GM21423 (cell line): Measurements from ENCODE around the gene IYD.
"Not testable (repeated sequence)": the region's sequence is repeated elsewhere in the genome, so short reads cannot be mapped to it uniquely, and the experiment has no call there.

ENCODE experiments used
- ATAC-seq: cut with Tn5 transposase; IDR thresholded peaks from one replicate; pipeline ENCODE4 v1.9.1; 2021; ENCODE audit warnings: mild to moderate bottlenecking, moderate library complexity; ENCODE audit not compliant: unreplicated experiment

Gene IYD

DNA sequence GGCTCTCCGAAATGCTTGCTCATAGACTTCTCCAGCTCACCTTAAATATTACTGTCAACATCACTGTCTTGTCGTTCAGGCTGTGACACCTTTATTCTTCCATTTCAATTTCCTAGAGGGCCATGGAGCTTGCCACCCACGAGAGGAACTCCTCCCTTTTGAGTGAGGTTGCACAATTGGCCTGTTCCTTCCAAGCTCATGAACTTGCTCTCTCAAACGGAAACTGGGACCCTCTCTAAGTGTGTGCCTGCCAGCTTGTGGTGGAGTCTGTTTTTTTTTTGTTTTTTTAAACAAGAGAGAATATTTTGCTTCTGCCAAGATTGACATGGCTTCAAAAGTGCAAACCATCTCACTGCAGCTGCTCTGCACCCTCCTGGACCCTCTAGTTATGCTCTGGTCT is 19.3 kb upstream of the IYD start:
- ATAC-seq: no peak

DNA sequence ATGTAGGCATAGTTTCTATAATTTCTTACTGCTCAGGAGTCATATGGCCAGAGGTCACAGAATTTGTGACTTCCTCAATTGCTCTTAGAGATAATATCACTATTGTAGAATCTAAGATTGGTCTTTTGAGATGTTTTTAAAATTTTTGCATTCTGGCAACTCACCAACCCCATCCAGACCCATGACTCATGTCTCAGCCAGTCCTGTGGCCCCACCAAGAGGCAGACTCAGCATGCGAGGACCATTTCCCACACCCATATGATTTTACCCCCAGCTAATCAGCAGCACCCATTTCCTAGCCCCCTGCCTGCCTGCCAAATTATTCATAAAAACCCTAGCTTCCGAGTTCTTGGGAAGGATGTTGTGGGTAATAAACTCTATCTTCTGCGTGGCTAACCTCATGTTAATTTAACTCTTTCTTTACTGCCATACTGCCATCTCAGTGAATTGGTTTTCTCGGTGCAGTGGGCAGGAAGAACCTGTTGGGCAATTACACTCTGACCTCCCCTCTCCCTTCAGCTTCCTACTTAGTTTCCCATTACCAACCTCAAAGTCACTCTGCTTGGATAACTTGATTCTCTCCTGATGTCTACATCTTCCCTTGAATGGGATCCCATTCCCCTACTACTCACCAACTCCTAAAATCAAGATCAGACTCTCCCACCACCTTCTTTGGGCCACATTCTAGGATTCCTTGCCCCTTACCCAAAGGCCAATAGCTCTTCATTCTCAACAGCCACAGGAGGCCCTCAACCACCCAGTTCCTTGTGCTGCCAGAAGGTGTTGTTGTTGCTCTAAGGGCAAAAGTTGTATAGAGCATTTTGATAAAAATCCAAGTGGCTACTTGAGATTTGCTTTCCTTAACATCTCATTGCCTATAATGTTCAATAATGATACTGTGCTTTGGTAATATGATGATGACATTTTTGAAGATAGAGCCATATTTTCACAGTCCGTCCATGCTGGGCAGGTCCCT is 16.2 kb upstream of the IYD start:
- no peak for ATAC-seq

DNA sequence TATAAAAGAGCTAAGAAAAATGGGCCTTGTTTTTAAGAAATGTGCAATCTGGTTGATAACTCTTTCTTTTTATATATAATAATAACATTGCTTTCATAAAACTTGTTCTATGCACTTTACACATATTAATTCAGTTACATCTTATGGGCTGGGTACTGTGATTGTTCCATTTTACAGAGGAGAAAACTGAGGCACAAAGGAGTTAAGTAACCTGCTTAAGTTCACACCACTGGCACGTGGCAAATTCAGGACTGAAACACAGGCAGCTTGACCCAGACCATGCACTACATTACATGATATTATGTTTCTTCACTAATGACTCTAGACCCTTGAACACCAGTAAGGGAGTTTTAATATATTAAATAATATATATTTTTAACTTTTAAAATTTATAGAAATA is 15.4 kb upstream of the IYD start:
- ATAC-seq: no peak

DNA sequence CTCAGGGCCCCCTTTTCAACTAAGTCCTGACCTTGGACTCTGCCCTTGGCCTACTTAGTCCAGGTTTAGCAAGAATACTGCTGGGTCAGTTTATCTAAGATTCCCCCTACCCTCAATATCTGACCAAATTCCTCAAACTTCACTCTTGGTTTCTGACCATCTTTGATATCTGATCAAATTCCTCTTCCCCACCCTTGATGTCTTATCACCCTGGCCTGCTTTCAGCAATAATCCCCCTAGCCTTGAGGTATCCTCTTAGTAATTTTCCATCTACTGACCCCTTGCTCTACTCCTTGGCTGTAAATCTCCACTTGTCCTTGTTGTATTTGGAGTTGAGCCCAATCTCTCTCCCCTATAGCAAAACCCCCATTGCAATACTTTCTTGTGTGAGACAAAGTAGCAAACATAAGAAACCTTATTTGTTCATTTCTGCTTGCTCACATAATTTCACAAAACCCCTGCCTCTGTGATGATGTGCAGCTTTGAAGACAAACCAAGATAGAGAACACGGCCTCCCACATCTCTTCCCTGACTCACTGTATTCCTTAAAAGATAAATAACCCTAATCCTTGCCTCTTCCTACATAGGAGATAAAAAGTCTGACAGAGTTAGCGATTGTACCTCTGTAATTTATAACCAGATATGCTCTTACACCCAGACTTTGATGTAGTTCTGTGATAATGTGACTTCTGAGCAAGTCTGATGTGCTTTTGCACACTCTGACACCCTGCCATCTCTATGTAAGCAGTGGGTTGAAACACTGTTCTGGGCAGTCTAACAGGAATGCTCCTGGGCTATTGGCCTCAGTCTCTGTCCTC is 13.8 kb upstream of the IYD start:
- no peak for ATAC-seq

DNA sequence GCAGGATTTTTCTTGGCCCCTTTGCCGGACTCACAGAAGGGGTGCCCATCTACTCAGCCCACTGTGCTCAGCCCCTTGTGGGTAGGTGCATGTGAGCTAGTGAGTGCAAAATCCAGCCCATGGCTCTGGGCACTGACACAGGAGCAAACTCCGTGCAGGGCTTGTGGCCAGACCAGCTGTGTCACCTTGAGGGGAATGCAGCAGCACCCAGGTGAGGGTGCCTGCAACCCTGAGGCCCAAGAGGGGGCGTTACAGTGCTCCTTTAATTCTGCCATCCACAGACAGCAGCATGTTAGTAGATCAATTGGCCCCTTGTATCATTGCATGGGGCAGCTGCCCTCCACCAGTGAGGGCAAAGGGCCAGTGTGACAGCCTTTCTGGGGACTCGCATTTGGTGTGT is 12.9 kb upstream of the IYD start:
- ATAC-seq: no peak

DNA sequence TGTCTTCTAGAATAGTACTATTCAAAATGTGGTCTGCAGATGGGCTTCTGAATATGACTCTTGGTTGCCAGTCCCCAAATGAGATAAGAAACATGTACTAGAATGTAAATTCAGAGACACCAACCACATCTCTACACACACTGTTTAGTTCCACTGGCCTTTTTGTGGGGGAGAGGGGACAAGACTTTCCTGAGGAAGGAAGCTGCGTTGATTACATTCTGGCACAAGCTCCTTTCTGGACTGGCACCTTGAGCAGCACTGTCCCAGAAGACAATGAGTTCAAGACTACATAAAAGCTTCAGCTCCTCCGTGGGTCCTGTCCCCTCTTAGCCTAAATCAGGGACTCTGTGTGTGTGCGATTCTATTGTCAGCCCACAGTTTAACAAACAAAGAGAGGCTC is 6.9 kb upstream of the IYD start:
- ATAC-seq: no peak

DNA sequence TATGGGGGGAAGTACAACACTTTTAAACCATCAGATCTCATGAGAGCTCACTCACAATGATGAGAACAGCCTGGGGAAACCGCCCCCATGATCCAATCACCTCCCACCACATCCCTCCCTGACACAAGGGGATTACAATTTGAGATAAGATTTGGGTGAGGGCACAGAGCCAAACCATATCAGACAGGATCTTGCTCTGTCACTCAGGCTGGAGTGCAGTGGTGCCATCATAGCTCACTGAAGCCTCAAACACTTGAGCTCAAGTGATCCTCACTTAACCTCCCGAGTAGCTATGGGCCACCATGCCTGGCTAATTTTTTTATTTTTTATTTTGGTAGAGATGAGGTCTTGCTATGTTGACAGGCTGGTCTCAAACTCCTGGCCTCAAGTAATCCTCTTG is 5.1 kb upstream of the IYD start:
- ATAC-seq: no peak

DNA sequence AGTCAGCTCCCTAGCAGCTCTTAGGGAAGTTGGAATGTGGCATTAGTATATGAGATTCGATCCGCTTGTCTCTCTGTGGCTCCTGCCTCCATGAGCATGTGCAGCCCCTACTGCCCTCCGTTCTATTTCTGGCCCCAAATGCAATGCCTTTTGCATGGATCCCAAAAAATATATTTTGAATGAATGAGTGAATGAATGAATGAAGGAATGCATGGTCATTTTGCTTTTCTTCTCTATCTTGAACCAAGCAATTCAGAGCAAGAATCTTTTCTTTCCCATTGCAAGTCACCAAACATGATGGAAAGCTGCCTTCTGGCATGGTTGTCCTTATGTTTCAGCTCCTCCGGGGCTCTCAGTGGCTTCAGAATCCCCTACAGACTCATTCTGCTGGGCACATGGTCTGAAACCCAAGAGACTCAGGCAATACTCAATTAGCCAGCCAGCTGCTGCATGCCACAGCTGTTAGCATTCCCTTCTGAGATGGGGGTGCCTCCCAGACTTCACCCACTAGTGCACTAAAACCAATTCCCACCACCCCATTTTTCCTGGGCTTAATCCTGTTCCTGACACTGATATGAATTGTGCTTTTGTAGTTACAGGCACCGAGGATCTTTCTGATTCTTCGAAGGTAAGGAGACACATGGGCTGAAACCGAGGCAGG is 2.6 kb upstream of the IYD start:
- ATAC-seq: no peak

DNA sequence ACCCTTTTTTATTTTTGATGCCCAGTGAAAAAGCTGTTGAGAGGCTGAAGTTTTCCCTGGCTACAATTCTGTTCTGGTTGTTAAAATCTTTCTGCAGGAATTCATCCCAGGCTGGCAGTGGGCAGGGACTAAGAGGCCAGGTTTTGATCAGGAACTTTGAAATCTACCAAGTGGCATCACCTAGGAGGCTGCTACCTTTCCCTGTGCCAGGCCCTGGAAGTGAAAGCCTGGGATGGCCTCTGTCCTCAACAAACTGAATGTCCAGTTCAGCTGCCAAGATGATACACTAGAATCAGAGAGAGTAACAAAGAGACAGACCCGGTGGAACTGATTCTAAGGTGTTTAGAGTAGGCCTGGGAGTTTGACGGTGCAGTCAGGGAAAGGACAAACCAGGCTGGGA is 596 bp downstream of the IYD start:
- ATAC-seq: no peak

DNA sequence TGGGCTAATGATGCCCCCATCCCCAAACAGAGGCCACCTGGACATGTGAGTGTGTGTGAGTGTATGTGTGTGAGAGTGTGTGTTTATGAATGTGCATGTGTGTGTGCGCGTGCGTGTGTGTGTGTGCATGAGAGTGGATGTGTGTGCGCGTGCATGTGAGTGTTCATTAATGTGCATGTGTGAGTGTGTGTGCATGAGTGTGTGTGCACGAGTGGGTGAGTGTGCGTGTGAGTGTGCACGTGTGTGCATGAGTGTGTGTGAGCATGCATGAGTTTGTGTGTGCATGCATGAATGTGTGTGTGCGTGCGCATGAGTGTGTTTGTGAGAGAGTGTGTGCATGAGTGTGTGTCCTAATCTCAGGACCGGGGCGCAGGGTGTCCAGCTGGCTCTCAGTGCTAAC is 1.3 kb downstream of the IYD start:
- ATAC-seq: no peak

DNA sequence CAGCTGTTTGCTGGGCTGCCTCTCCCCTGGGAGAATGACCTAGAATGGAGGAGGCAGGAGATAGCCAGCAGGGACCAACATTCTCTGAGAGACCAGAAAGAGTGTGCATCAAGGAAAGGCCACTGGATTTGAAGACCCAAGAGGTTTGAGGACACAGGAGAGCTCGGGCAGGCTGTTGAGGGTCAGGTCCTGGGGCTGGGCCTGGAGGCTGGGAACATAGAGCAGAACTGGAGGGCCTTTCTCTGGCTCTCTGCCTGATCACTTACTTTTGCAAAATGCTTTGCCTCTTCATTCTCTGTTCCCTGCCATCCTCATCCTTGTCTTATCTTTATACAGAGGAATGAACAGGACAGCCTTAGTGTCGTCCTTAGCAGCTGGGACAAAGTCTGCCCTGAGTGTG is 2.5 kb downstream of the IYD start:
- no peak for ATAC-seq

DNA sequence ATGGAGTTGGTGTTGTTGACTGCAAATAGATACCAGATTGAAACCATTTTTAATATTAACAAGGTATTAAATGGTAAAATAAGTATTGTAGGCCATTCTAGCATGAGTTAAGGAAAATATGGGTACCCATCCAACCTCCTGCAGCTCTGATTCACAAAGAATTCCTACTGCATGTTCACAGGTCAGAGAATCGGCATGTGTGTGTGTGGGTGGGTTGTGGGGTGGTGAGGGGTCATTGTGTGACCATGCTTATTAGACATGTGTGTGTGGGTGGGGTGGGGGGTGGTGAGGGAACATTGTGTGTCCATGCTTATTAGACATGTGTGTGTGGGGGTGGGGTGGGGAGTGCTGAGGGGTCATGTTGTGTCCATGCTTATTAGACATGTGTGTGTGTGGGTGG is 3.2 kb downstream of the IYD start:
- no peak for ATAC-seq

DNA sequence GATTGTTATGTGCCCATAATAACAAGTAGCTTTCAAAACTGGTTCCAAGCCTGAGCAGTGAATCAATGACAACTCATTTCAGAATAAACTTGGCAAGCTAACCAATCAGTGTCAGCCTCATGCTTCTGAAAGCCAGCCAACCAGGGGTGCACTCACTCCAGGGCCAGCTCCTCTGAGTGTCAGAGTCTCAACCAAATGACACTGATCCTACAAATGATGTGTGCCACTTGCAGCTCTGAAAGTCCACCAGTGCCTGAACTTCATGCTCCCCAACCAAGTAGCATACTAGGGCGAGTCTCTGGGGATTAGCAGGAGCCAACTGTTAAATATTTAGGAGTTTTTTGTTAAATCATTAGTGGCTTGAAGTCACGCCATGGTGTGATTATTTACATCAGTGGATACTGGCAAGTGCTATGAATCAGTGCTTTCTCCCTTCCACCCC is 4.5 kb downstream of the IYD start:
- no peak for ATAC-seq

DNA sequence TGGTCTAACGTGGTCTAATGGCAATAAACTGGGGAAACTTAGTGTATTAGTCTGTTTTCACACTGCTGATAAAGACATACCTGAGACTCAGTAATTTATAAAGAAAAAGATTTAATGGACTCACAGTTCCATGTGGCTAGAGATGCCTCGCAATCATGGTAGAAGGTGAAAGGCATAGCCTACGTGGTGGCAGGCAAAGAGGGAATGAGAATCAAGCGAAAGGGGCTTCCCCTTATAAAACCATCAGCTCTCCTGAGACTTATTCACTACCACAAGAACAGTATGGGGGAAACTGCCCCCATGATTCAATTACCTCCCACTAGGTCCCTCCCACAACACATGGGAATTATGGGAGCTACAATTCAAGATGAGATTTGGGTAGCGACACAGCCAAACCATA is 5.5 kb downstream of the IYD start:
- ATAC-seq: not testable (repeated sequence)

DNA sequence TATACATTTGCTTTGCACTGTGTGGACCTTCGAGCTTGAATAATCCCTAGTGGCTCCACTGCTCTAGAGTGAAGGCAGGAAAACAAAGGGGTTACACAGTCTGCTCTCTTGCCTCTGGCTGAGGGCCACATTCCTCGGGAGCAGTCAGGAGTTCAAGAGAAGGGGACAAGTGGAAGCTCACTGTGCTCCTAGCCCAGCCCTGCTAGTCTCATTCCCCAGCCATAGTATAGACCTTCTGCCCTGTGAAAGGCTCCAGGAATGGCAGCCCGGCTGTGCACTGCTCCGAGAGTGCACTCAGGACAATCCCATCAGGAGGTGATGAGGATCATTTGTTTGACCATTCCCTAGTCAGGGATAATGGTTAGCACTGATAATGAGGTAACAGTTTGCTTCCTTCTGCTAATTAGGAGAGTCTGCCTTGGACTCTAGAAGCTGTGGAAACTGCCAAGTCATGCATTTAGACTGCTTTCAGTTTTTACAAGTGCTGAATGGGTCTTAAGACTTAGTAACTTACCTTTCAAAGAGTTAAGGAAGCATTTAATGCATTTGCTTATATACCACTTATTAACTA is 8.5 kb downstream of the IYD start:
- no peak for ATAC-seq

DNA sequence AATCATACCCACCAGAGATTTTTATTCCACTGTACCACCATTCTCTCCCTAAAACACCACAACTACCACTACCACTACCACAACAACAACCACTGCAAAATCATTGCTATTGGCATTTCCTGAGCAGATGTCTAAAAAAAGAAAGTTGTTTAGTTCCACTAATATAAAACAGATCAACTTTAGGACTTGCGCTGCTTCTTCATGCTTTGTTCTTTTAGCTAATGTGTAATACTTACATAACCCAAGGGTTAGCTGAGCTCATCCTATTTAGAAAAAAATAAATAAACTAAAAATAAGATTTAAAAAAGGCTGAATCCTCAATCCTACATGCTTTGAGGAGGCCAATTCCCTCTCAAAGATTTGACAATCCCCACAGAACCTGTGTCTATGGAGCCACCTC is 11.4 kb downstream of the IYD start:
- ATAC-seq: no peak

DNA sequence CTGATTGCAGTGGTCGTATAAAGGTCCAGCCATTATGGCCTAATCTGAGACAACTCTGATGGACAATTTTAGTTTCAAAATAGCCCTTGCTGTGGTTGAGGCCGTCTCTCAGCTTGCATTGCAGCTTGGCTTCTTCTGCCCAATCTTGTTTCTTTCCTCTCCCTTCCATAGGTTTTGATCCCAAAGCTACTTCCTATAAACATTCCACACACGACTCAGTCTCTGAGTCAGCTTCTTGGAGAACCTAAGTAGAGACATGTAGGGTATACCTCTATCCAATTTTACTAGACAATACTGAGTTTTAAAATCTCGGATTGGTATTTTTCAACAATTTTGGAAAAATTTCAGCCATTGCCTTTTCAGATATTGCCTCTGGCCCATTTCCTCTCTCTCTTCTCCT is 13.4 kb downstream of the IYD start:
- ATAC-seq: no peak

DNA sequence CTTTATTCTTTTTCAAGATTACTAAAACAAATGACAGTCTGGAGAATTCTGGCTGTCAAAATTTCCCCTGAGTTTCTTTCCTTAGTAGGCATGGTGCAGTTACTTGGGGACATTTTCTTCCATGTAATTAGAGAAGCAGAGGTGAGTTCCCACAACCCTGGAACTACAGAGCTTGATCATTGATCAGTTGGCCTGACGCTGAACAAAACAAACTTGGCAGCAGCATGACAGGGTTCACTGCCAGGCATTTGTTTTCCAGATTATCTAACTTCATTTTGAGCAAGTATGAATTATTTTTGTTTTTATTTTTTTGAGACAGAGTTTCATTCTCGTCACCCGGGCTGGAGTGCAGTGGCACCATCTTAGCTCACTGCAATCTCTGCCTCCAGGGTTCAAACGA is 22.6 kb downstream of the IYD start:
- ATAC-seq: no peak

DNA sequence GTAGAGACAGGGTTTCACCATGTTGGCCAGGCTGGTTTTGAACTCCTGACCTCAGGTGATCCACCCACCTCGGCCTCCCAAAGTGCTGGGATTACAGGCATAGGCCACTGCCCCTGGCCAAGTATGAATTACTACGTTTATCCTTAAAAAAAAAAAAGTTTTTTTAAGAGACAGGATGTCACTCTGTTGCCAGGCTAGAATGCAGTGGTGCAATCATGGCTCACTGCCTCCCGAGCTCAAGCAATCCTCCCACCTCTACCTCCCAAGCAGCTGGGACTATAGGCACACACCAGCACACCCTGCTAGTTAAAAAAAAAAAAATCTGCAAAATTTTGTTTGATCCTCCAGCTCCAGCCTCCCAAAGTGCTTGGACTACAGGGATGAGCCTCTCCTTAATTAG is 23.1 kb downstream of the IYD start:
- ATAC-seq: no peak

DNA sequence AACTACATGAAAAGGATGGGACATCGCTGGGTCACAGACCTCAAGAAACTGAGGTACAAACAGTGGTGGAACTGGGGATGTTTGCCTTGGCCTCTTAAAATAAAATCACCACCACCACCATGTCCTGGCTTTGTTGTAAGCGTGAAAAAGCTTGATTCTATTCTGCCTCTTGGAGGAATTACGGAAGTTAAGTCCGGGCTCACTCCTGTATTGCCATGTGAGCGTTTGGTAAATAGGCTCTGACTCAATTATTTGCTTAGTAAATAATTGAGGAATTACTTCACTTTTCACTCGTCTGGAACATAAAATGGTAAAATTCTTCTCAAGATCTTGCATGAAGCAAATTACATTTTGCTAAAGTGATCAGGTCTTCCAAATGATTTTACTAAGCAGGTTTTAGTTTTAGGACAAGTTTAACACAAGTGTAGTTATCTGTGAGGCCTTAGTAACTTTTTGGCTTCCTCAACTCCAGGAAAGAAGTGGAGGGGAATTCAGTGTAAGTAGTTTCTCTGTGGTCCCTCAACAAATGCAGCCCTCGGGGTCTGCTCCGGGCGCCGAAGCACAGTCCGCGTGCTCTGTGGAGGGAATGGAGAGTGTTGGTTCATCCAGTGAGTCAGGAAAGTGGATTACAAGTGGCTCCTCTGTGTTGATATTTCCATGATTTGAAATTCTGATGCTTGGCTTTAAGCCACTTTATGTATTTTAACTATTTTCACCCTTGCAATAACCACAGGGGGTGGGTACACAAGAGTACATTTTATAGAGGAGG is 23.8 kb downstream of the IYD start:
- no peak for ATAC-seq
